Superior temporal gyrus (tissue), 1 donor: ENCODE results near the gene PEPD.

Experiments used
- DNase-seq: peaks from one replicate; pipeline ENCODE4 v3.0.0-alpha.2; 2016; ENCODE audit errors: extremely low spot score

Gene PEPD

GRCh38 chr19:33438987-33439781 is 82.4 kb downstream of the PEPD start:
- no peak for DNase-seq

DNA sequence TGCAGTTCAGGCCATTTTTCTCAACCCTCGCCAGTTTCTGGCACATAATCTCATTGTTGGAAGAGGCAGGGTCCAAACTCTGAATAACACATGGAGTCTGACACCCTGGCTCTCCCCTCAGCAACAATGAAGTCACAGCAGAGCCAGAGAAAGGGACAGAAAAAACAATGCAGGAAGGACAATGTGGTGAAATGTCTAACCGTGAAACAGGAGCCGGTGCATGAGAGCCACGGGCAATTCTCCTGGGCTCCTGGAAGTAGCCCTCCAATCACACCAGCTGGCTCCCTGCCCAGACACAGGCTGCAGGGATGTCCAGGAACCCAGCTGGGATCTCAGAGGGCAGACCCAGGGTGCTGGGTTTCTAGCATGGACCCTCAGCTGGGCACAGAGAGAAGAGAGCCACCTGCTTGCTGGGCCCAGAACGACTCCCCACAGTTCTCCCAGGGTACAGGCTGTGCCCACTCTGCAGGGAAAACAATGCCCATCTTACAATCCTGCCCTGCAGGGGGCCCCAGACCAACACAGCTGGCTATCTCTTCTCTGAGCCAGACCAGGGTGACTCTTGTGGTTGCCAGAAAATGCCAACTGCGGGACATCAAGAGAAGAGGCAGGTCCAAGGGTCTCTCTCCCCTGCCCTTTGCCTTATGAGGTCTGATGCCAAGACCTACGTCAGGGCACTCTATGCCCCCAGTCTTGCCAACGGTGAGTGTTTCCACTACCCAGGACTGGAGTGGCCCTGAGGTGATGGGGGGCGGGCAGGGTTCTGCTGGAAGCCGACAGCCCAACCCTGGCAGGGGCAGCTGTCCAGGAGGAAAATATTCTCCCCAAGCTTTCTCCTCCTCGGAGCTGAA is 83.5 kb downstream of the PEPD start:
- peak; percentile 55 for DNase-seq

DNA sequence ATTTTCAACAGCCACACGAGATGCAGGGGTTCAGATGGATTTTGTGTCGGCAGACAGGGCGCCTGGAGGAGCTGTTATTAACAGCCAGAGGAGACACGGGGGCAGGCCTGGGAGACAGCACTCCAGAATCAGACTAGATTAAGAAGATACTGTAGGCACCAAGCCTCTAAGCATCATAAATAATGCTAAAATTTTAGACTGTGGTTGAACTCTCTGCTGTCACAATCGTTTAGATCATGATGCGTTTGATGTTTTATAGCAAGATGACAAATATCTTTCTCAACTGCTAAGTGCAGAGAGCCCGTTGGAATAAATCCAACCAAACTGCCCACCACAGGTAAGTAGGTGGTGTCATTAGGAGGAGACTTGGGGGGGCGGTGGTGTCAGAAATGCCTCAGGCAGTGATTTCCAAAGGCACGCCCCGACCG is 84.2 kb downstream of the PEPD start:
- no peak for DNase-seq

GRCh38 chr19:33436360-33437345 is 84.9 kb downstream of the PEPD start:
- DNase-seq = no peak

DNA sequence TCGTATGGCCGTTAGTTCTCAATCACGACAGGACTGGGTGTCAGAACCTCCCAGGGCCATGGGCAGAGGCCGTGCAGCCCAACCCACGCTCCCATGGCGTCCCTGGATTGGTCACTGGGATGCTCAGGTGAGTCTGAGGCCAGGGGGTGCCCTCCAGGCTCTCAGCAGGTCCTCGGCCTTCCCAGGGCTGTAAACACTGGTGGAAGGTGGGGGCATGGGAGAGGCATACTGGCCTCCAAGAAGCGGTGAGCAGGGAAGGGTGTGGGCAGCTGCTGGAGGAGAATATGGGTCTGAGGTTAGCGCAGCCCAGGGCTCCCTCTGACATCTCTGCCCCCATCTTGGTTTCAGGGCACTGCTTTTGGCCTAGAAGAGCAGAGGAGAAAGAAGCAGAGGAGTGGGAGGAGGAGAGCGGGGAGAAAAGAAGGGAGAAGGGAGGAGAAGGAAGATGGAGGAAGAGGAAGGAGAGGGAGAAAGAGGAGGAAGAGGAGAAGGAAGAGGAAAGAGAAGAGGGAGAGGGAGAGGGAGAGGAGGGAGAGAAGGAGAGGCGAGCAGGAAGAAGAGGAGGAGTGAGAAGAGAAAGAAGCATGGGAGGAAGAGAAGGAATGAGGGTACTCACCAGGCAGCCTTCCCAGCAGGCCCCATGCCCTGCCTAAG is 85.8 kb downstream of the PEPD start:
- DNase-seq = no peak

GRCh38 chr19:33434886-33435705 is 86.5 kb downstream of the PEPD start:
- no peak for DNase-seq

GRCh38 chr19:33434069-33434885 is 87.3 kb downstream of the PEPD start:
- no peak for DNase-seq

GRCh38 chr19:33432446-33433170 is 89.0 kb downstream of the PEPD start:
- no peak for DNase-seq

GRCh38 chr19:33432015-33432414 is 89.6 kb downstream of the PEPD start:
- no peak for DNase-seq

- peak; percentile 85 for DNase-seq
Observed at GRCh38 chr19:33430674-33431277, 90.8 kb downstream of the PEPD start.

- DNase-seq = no peak
Observed at GRCh38 chr19:33429891-33430673, 91.5 kb downstream of the PEPD start.

GRCh38 chr19:33428627-33429125 is 92.9 kb downstream of the PEPD start:
- no peak for DNase-seq

GRCh38 chr19:33427801-33428626 is 93.6 kb downstream of the PEPD start:
- no peak for DNase-seq

DNA sequence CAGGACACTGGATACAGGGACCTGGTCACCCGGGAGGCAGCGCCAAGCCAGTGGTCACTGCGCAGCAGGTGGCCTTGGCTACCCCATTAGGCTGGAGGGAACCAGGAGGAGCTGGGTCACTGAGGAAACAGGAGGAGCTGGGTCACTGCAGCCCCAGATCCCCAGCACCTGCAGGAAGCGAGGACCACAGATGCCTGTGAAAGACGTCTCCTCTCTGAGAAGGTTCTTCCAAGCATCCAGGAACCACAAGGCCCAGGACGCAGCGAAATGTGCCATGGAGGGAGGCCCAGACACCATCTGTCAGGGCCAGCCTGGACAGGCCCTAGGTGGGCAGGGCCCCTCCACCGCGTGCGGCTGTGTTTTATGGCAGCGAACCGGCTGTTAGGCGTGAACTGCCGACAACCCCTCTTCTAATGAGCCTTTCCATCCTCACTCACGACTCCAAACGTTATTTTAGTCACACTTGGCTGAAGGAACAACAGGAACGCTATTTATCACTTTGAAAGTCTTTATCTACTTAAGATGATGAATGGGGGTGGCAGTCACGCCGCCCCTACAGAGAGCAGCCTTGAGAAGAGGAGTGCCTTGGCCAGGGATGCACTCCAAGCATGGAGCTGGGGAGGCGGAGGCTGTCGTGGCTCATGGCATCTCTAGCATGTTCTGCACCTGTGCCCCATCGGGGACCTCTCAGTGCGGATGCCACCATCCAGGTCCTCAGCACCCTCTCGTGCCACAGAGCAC is 94.8 kb downstream of the PEPD start:
- no peak for DNase-seq

DNA sequence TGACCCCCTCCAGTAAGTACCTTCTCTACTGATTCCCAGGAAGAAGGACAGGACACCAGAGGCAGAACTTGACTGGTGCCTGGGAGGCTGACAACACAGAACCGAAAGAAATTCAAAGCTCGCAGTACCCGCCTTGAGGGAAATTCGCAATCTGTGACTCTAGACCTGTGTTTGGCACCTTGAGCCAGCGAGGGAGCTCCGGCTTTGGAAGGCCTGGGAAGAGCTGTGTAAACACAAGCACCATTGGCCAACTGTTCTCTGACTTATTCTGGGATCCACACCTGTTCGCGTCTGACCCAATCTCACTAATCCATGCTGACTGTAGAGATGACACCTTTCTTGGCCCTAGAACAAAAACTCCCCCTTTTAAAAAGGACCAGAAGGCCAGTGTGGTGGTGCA is 97.4 kb downstream of the PEPD start:
- DNase-seq = no peak
